Motor neuron (in vitro differentiated cells): ENCODE results near the gene EDEM2. TPM values are rescaled to one million over a fixed set of nuclear protein-coding genes. Genes with fewer than 3 reads are reported as not detected.
"Not testable (repeated sequence)": the region's sequence is repeated elsewhere in the genome, so short reads cannot be mapped to it uniquely, and the experiment has no call there.

Experiments used
- ATAC-seq, 8 experiments: fragments of 200-7000 bp; cut with Tn5 transposase; replicated peaks in 6 of 8; 2 replicates each; pipeline ENCODE4 v1.8.0; 2021; ENCODE audit warnings: mild to moderate bottlenecking in 8 of 8, moderate library complexity in 8 of 8
- H3K27ac ChIP-seq, 2 donors: fragments of 250-450 bp; sonication (Bioruptor Pico); 2 replicates each; pipeline ENCODE4 v1.9.0; 2021; ENCODE audit warnings: antibody characterized with exemption in 2 of 2, mild to moderate bottlenecking in 2 of 2, moderate library complexity in 1 of 2
- H3K4me1 ChIP-seq, 2 donors: fragments of 250-450 bp; sonication (Bioruptor Pico); replicated peaks in 1 of 2; 2 replicates each; pipeline ENCODE4 v1.6.1; 2021; ENCODE audit warnings: antibody characterized with exemption in 2 of 2, mild to moderate bottlenecking in 2 of 2, moderate library complexity in 1 of 2
- H3K4me3 ChIP-seq, 5 donors: fragments of 250-450 bp; sonication (Bioruptor Pico); 2 replicates each; pipeline ENCODE4 v1.9.0; 2021; ENCODE audit warnings: antibody characterized with exemption in 5 of 5, mild to moderate bottlenecking in 5 of 5, moderate library complexity in 4 of 5
- WGBS, 10 experiments: fragments of 450-650 bp; shearing (Covaris generic); methylation state at CpG; one replicate each; pipeline ENCODE4 v1.0.0; 2022; 5-methylcytosine and 5-hydroxymethylcytosine counted together
- in situ Hi-C, 9 experiments: fragments of 400-800 bp; cut with MboI; loops; one replicate each; pipeline ENCODE4 v1.15.0; 2021; ENCODE audit warnings: low sequenced_read_pairs in 9 of 9, low pct_unique_long_range_greater_than_20kb in 2 of 9; ENCODE audit not compliant: unreplicated experiment in 9 of 9
- total RNA-seq, 8 experiments: library from RNA; unstranded; fragments of 300-600 nt; gene quantifications; 2 replicates each; pipeline versions ENCODE4 v1.2.3 to v1.2.4, GENCODE V29; 2022

Gene EDEM2
- total RNA-seq, 8 experiments from 2014 or later, result 7.0 to 52.5 (median 13.9) TPM

GRCh38 chr20:35179292-35180212 lies 32.4 kb upstream of the EDEM2 start:
- in situ Hi-C loops, result no loop called here
- Histone ChIP-seq H3K4me3 (no peak overlapping the region), H3K27ac (no peak overlapping the region), H3K4me1 (no peaks in the 10 kb centered on the region)
- WGBS, 10 experiments, result 67 to 98% (median 92%) methylated on average over 3 to 10 of the region's 11 CpGs; no CpG with 5 or more reads in 1 of the 10 experiments
- ATAC-seq, result no peak

DNA sequence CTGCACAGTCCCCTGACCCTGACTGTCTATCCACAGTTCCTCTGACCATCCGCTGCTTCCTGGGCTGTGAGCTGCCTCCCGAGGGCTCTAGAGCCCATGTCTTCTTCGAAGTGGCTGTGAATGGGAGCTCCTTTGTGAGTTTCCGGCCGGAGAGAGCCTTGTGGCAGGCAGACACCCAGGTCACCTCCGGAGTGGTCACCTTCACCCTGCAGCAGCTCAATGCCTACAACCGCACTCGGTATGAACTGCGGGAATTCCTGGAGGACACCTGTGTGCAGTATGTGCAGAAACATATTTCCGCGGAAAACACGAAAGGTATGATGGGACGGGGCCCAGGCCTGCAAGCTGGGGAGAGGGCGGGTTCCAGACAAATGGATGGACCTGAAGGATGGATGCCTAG lies 29.0 kb upstream of the EDEM2 start:
- WGBS, 10 experiments, result 85 to 100% (median 100%) methylated on average over 1 to 5 of the region's 14 CpGs; no CpG with 5 or more reads in 6 of the 10 experiments

GRCh38 chr20:35174458-35175216 lies 27.5 kb upstream of the EDEM2 start:
- Histone ChIP-seq H3K27ac (no peak overlapping the region), H3K4me3 (no peak overlapping the region), H3K4me1 (no peaks in the 10 kb centered on the region)
- 60 to 100% (median 70%) methylated on average over 1 to 9 of the region's 49 CpGs; no CpG with 5 or more reads in 4 of the 10 experiments for WGBS, 10 experiments
- peak in 2 of 8 experiments; percentile 16 to 29 for ATAC-seq
- in situ Hi-C loops, result no loop called here

More for the DNA sequence above, 29.0 kb upstream of the EDEM2 start:
- no peak for ATAC-seq
- H3K4me1 ChIP-seq, result no peaks in the 10 kb centered on the region
- H3K27ac ChIP-seq, result no peak overlapping the region
- H3K4me3 ChIP-seq, result no peak overlapping the region
- in situ Hi-C loops, result no loop called here

DNA sequence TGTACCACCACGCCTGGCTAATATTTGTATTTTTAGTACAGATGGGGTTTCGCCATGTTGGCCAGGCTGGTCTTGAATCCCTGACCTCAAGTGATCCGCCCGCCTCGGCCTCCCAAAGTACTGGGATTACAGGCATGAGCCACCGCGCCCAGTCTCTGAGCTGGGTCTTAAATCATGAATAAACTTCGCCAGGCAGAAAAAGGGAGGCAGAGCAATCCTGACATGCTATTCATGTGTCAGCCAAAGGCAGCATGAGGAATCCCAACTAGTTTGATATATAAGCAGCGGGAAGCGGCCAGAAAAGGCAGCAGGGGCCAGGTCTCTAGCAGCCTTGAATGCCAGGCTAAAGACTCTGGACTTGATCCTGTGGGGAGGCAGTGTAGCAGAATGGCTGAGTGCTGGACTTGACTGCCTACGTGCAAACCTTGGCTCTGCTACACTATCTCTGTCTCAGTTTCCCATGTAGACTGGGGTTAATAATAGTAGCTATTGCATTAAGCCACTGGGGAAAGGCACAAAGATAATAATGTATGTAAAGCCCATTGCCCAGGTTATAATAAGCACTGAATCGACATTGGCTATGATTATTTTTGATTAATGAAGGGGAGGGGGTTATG lies 26.5 kb upstream of the EDEM2 start:
- in situ Hi-C loops, result no loop called here
- 17 to 100% (median 83%) methylated on average over 1 to 12 of the region's 12 CpGs; no CpG with 5 or more reads in 1 of the 10 experiments for WGBS, 10 experiments
- H3K27ac ChIP-seq, result no peak overlapping the region
- no peak overlapping the region for H3K4me3 ChIP-seq
- H3K4me1 ChIP-seq, result no peaks in the 10 kb centered on the region
- peak in 2 of 8 experiments; percentile 9 to 25 for ATAC-seq

DNA sequence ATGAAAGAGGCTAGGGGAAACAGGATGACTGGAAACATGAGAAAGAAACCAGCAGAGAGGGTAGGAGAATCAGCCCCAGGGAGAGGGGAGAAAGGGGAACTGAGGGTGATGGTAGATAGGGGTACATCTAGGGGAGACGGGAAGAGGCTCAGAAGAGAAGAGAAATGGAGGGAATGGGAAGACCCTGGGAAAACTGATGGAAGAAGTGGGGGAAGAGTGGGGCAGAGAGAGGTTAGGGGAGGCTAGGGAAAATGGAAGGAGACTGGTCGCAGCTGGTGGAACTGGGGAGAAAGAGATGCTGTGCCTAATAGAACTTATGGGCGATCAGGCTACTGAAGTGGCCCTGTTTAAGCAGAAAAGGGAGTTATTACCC lies 25.3 kb upstream of the EDEM2 start:
- Histone ChIP-seq H3K4me1 (no peaks in the 10 kb centered on the region), H3K27ac (no peak overlapping the region), H3K4me3 (no peak overlapping the region)
- in situ Hi-C loops, result no loop called here
- WGBS, 10 experiments, result 10 to 94% (median 78%) methylated on average over 1 to 3 of the region's 3 CpGs; no CpG with 5 or more reads in 3 of the 10 experiments
- no peak for ATAC-seq

- 0 to 63% (median 20%) methylated on average over 1 to 8 of the region's 16 CpGs; no CpG with 5 or more reads in 1 of the 10 experiments for WGBS, 10 experiments
- no peak within 1 kb of the TSS for H3K4me3 ChIP-seq
- H3K27ac ChIP-seq, result no peak within 1 kb of the TSS
- no peaks in the 10 kb centered on the region for H3K4me1 ChIP-seq
- ATAC-seq, result peak; percentile 59 to 96 (median 84)
- in situ Hi-C loops, result no loop called here
Observed at GRCh38 chr20:35171753-35172433, 24.8 kb upstream of the EDEM2 start, which contains the start of gene PROCR. Gene PROCR, plus strand, starts transcription at chr20:35172072. Its CDS starts 83 bp downstream, at chr20:35172155.

- whole genome bisulfite sequencing, 10 experiments, result 0 to 100% (median 48%) methylated on average over 1 of the region's 1 CpG; no CpG with 5 or more reads in 2 of the 10 experiments
- no peak overlapping the region for H3K4me3 ChIP-seq
- H3K4me1 ChIP-seq, result no peaks in the 10 kb centered on the region
- H3K27ac ChIP-seq, result no peak overlapping the region
- ATAC-seq, result no peak
- in situ Hi-C loops, result no loop called here
Observed at GRCh38 chr20:35171438-35171752, 24.3 kb upstream of the EDEM2 start.

GRCh38 chr20:35168701-35169409 lies 21.7 kb upstream of the EDEM2 start:
- H3K4me3 ChIP-seq, ATAC-seq, H3K27ac ChIP-seq, H3K4me1 ChIP-seq, in situ Hi-C loops: not testable (repeated sequence)
- WGBS, 10 experiments, result 43 to 100% (median 69%) methylated on average over 1 to 4 of the region's 4 CpGs; no CpG with 5 or more reads in 1 of the 10 experiments

GRCh38 chr20:35167787-35168186 lies 20.7 kb upstream of the EDEM2 start:
- in situ Hi-C loops, result no loop called here
- 80 to 100% (median 100%) methylated on average over 1 of the region's 1 CpG; no CpG with 5 or more reads in 1 of the 10 experiments for WGBS, 10 experiments
- Histone ChIP-seq H3K27ac (no peak overlapping the region), H3K4me1 (no peaks in the 10 kb centered on the region), H3K4me3 (no peak overlapping the region)
- no peak for ATAC-seq

DNA sequence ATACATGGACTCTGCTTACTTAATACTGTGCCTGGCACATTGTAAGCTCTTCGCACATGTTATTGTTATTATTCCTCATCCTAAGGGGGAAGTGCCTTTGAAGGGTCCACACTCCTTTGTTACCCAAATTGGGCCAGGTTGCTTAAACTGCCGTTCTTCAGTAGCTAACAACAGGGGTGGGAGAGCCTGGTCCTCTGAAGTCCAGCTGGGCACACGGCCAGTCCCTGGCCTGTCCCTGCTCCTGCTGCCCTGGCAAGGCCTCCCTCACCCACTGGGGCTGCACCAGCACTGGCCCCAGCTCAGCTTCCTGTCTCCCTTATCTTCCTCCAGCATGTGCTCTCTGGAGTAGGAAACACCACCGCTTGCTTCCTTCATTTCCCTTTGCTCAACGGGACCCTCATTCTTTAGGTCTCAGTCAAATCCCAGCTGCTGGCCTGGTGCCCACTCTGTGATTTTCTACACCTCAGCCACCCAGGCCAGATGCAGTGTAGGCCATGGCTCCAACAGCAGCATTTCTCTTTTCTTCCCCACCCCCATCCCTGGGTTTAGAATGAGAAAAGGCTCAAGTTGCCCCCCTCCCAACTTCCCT lies 19.2 kb upstream of the EDEM2 start:
- H3K4me1 ChIP-seq, result no peaks in the 10 kb centered on the region
- WGBS, 10 experiments, result 21 to 100% (median 90%) methylated on average over 1 to 3 of the region's 5 CpGs; no CpG with 5 or more reads in 2 of the 10 experiments
- H3K27ac ChIP-seq, result no peak overlapping the region
- no peak overlapping the region for H3K4me3 ChIP-seq
- in situ Hi-C loops, result no loop called here
- peak in 1 of 8 experiments; percentile 58 for ATAC-seq

- H3K27ac ChIP-seq, result no peak overlapping the region
- H3K4me1 ChIP-seq, result no peaks in the 10 kb centered on the region
- no peak for ATAC-seq
- 80 to 100% (median 80%) methylated on average over 1 to 2 of the region's 4 CpGs; no CpG with 5 or more reads in 5 of the 10 experiments for WGBS, 10 experiments
- no peak overlapping the region for H3K4me3 ChIP-seq
- in situ Hi-C loops, result no loop called here
Observed at GRCh38 chr20:35165221-35166185, 18.4 kb upstream of the EDEM2 start.
